AG10803 (cell line): ENCODE data around the gene MAMLD1.

Experiments used
- DNase-seq: peaks from one replicate; pipeline ENCODE4 v3.0.0; 2010; ENCODE audit warnings: low read depth
- H3K4me3 ChIP-seq: 2 replicates; pipeline ENCODE4 v1.5.1; 2011; ENCODE audit warnings: mild to moderate bottlenecking, low read length, control low read depth
- TF ChIP-seq, protein P1 (sequence below): conservative IDR thresholded peaks from 2 replicates; pipeline ENCODE4 v1.5.1; 2011; ENCODE audit warnings: mild to moderate bottlenecking, low read length, control low read depth, inconsistent platforms

Gene MAMLD1

DNA sequence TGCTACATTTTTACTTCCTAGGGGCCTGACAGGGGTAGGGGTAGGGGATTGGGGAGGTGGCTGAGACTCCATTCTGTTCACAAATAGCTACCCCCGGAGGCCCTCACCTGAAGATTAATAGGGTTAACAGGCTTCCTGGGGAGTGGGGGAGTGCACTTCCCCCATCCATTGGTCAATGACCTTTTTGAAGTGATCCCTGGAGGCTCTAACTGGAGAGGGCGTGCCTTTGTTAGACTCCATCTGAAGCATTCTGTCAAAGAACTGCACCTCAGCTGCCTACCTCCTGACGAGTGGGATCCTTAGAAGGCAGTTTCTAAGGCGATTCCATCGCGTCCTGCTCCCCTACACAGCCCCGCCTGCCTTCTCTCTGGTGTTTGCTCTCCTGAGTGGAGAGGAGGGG lies 195.3 kb downstream of the MAMLD1 start:
- TF ChIP-seq, protein P1, sequence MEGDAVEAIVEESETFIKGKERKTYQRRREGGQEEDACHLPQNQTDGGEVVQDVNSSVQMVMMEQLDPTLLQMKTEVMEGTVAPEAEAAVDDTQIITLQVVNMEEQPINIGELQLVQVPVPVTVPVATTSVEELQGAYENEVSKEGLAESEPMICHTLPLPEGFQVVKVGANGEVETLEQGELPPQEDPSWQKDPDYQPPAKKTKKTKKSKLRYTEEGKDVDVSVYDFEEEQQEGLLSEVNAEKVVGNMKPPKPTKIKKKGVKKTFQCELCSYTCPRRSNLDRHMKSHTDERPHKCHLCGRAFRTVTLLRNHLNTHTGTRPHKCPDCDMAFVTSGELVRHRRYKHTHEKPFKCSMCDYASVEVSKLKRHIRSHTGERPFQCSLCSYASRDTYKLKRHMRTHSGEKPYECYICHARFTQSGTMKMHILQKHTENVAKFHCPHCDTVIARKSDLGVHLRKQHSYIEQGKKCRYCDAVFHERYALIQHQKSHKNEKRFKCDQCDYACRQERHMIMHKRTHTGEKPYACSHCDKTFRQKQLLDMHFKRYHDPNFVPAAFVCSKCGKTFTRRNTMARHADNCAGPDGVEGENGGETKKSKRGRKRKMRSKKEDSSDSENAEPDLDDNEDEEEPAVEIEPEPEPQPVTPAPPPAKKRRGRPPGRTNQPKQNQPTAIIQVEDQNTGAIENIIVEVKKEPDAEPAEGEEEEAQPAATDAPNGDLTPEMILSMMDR = no peak
- H3K4me3 ChIP-seq = no peak overlapping the region
- no peak for DNase-seq
